B cell (primary cell): ENCODE results near the gene G0S2. TPM values are rescaled to one million over a fixed set of nuclear protein-coding genes. Genes with fewer than 3 reads are reported as not detected.

ENCODE experiments used
- ATAC-seq: fragments of 200-7000 bp; cut with Tn5 transposase; one replicate; pipeline ENCODE4 v1.10.0; 2021; ENCODE audit warnings: low read depth, mild to moderate bottlenecking, moderate number of reproducible peaks, moderate library complexity
- CTCF ChIA-PET: fragments of 350-600 bp; sonication (Branson Sonifier 250); formaldehyde crosslinking; loops from one replicate; lab custom pipeline; 2021; ENCODE audit warnings: antibody characterized with exemption, inconsistent platforms; lab: Charles Lee
- POLR2A ChIA-PET: fragments of 350-600 bp; sonication (Branson Sonifier 250); formaldehyde crosslinking; loops from one replicate; lab custom pipeline; 2021; ENCODE audit warnings: antibody characterized with exemption; lab: Charles Lee
- DNase-seq: peaks from one replicate; pipeline ENCODE4 v3.0.0; 2013
- H2AFZ ChIP-seq: 2 replicates; pipeline ENCODE4 v1.6.1; 2012; ENCODE audit warnings: mild to moderate bottlenecking, low read depth, low read length; ENCODE audit not compliant: insufficient read depth, poor library complexity, severe bottlenecking
- H3K27ac ChIP-seq, 2 donors: 1 replicate in 1 of 2; 2 replicates in 1 of 2; pipeline ENCODE4 v1.5.1; 2012 to 2013; ENCODE audit warnings: low read length in 2 of 2, mild to moderate bottlenecking in 2 of 2, moderate library complexity in 1 of 2
- H3K27me3 ChIP-seq, 4 experiments: fragments of 200-600 bp in 1 of 4; sonication (generic) in 1 of 4; replicated peaks in 1 of 4; 1 replicate in 2 of 4; 2 replicates in 2 of 4; pipeline versions ENCODE4 v1.6.1 to v1.7.0; 2013 to 2016; ENCODE audit warnings: low read length in 3 of 4, mild to moderate bottlenecking in 2 of 4, mixed read lengths in 1 of 4, moderate library complexity in 1 of 4; ENCODE audit not compliant: insufficient read depth in 4 of 4, control insufficient read depth in 3 of 4; ENCODE audit errors: control extremely low read depth in 1 of 4
- H3K36me3 ChIP-seq, 2 experiments: replicated peaks in 1 of 2; 1 replicate in 1 of 2; 2 replicates in 1 of 2; pipeline versions ENCODE4 v1.6.1 to v1.7.1; 2013; ENCODE audit warnings: low read length in 1 of 2; ENCODE audit not compliant: insufficient read depth in 2 of 2, control insufficient read depth in 1 of 2; ENCODE audit errors: control extremely low read depth in 1 of 2, extremely low read depth in 1 of 2
- H3K4me1 ChIP-seq, 2 donors: fragments of 200-600 bp in 1 of 2; sonication (generic) in 1 of 2; 1 replicate in 1 of 2; 2 replicates in 1 of 2; pipeline versions ENCODE4 v1.5.1 to v1.6.1; 2013 to 2017; ENCODE audit warnings: low read length in 2 of 2; ENCODE audit not compliant: control insufficient read depth in 2 of 2, insufficient read depth in 2 of 2
- H3K4me2 ChIP-seq: replicated peaks from 2 replicates; pipeline ENCODE3; 2012; ENCODE audit warnings: mild to moderate bottlenecking, low read depth, low read length; ENCODE audit not compliant: poor library complexity, severe bottlenecking
- H3K4me3 ChIP-seq, 5 experiments: fragments of 200-600 bp in 1 of 5; sonication (generic) in 1 of 5; 1 replicate in 3 of 5; 2 replicates in 2 of 5; pipeline versions ENCODE4 v1.5.1 to v1.7.0; 2011 to 2016; ENCODE audit warnings: low read length in 4 of 5, mild to moderate bottlenecking in 4 of 5, low read depth in 2 of 5, control low read depth in 1 of 5, moderate library complexity in 1 of 5; ENCODE audit not compliant: insufficient read depth in 1 of 5; ENCODE audit errors: control extremely low read depth in 1 of 5, extremely low read depth in 1 of 5
- H3K79me2 ChIP-seq: fragments of 200-600 bp; sonication (generic); one replicate; pipeline ENCODE4 v1.6.0; 2016; ENCODE audit warnings: low read length; ENCODE audit not compliant: control insufficient read depth, insufficient read depth
- H3K9ac ChIP-seq: fragments of 200-600 bp; sonication (generic); 2 replicates; pipeline ENCODE4 v1.6.1; 2017; ENCODE audit warnings: mild to moderate bottlenecking, low read length, moderate library complexity
- H3K9me3 ChIP-seq, 3 donors: one replicate each; pipeline versions ENCODE4 v1.6.1 to v1.7.1; 2013; ENCODE audit warnings: low read length in 2 of 3; ENCODE audit not compliant: control insufficient read depth in 2 of 3, insufficient read depth in 1 of 3; ENCODE audit errors: control extremely low read depth in 1 of 3
- H4K20me1 ChIP-seq: 2 replicates; pipeline ENCODE4 v1.6.0; 2012; ENCODE audit warnings: mild to moderate bottlenecking, low read length; ENCODE audit not compliant: insufficient read depth, control insufficient read depth, poor library complexity, severe bottlenecking
- H3K27ac Mint-ChIP-seq: one replicate; pipeline ENCODE4 v1.8.0; 2021; ENCODE audit warnings: mixed read lengths
- H3K27me3 Mint-ChIP-seq: one replicate; pipeline ENCODE4 v1.8.0; 2021; ENCODE audit warnings: mixed read lengths
- H3K4me1 Mint-ChIP-seq: one replicate; pipeline ENCODE4 v1.8.0; 2021; ENCODE audit warnings: mixed read lengths
- H3K4me3 Mint-ChIP-seq: one replicate; pipeline ENCODE4 v1.8.0; 2021; ENCODE audit warnings: mixed read lengths
- H3K9me3 Mint-ChIP-seq: one replicate; pipeline ENCODE4 v1.8.0; 2022; ENCODE audit warnings: mixed read lengths; ENCODE audit not compliant: insufficient read depth
- EZH2 ChIP-seq: IDR thresholded peaks from 2 replicates; pipeline ENCODE4 v1.6.1; 2012; ENCODE audit warnings: borderline replicate concordance, low read depth, mild to moderate bottlenecking, moderate library complexity, low read length; ENCODE audit not compliant: insufficient read depth, poor library complexity, severe bottlenecking
- WGBS: methylation state at CpG from one replicate; pipeline ENCODE4 v1.1.5; 2013; ENCODE audit warnings: missing lambda C conversion rate; ENCODE audit not compliant: insufficient coverage; 5-methylcytosine and 5-hydroxymethylcytosine counted together
- intact Hi-C: fragments of 100-400 bp; cut with micrococcal nuclease; formaldehyde crosslinking; loops from one replicate; pipeline ENCODE4 v1.10.0; 2022
- polyA plus RNA-seq: library from polyadenylated mRNA; depleted of rRNA; stranded (reverse); fragments of >200 nt; gene quantifications from 2 replicates; pipeline ENCODE4 v1.2.3, GENCODE V29; 2012
- total RNA-seq, 2 donors: library from RNA; stranded (reverse); fragments of 120-200 nt in 1 of 2; gene quantifications; 1 replicate in 1 of 2; 2 replicates in 1 of 2; pipeline versions ENCODE4 v1.2.3 to v1.2.4, GENCODE V29; 2013 to 2022
- TF ChIP-seq, protein P1 (sequence below): fragments of 200-600 bp; IDR thresholded peaks from one replicate; pipeline ENCODE4 v1.8.0; 2022; ENCODE audit warnings: antibody characterized with exemption, mild to moderate bottlenecking

Gene G0S2
- total and polyA plus RNA-seq, 2 donors (not counting 1 experiment from before 2014, with no cell fraction given) = 6.2 TPM; not detected in 1

DNA sequence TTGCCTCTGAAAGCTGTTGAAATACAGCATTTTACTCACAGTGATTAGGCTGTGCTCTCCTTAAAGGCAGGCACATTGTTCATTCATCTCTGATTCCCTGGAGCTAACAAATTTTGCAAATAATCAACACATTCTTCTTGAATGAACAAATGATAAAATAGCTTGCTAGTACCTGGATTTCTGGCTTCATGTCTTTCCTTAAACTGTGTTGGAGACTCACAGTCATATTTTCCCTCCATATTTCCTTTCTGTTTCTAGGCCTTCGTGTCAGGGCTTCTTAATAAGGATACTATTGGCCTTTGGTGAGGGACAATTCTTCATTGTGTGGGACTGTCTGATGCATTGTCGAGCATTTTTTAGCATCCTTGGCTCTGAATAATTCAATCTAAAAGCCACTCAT, 39.1 kb downstream of the G0S2 start:
- ATAC-seq = no peak
- peaks cover 11% of the 10 kb centered on the region for H3K27me3 Mint-ChIP-seq
- H3K27me3 ChIP-seq = no peaks in the 10 kb centered on the region
- no peaks in the 10 kb centered on the region for H3K4me1 ChIP-seq
- CTCF ChIA-PET = no interaction called here
- no peak overlapping the region for H3K9ac ChIP-seq
- no peaks in the 10 kb centered on the region for H4K20me1 ChIP-seq
- H3K4me3 ChIP-seq = no peak overlapping the region
- H3K79me2 ChIP-seq = no peaks in the 10 kb centered on the region
- H3K4me3 Mint-ChIP-seq = no peak overlapping the region
- WGBS = no CpG with 5 or more reads among the region's 2 CpGs
- intact Hi-C loops = no loop called here
- H3K27ac Mint-ChIP-seq = no peak overlapping the region
- H3K36me3 ChIP-seq = no peaks in the 10 kb centered on the region
- no peak for TF ChIP-seq EZH2
- TF ChIP-seq, protein P1, sequence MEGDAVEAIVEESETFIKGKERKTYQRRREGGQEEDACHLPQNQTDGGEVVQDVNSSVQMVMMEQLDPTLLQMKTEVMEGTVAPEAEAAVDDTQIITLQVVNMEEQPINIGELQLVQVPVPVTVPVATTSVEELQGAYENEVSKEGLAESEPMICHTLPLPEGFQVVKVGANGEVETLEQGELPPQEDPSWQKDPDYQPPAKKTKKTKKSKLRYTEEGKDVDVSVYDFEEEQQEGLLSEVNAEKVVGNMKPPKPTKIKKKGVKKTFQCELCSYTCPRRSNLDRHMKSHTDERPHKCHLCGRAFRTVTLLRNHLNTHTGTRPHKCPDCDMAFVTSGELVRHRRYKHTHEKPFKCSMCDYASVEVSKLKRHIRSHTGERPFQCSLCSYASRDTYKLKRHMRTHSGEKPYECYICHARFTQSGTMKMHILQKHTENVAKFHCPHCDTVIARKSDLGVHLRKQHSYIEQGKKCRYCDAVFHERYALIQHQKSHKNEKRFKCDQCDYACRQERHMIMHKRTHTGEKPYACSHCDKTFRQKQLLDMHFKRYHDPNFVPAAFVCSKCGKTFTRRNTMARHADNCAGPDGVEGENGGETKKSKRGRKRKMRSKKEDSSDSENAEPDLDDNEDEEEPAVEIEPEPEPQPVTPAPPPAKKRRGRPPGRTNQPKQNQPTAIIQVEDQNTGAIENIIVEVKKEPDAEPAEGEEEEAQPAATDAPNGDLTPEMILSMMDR = no peak
- no peaks in the 10 kb centered on the region for H3K4me1 Mint-ChIP-seq
- POLR2A ChIA-PET = no interaction called here
- H3K9me3 Mint-ChIP-seq = no peaks in the 10 kb centered on the region
- no peak overlapping the region for H3K4me2 ChIP-seq
- no peak for DNase-seq
- H3K9me3 ChIP-seq = no peaks in the 10 kb centered on the region
- H3K27ac ChIP-seq = no peak overlapping the region
- H2AFZ ChIP-seq = no peak overlapping the region

DNA sequence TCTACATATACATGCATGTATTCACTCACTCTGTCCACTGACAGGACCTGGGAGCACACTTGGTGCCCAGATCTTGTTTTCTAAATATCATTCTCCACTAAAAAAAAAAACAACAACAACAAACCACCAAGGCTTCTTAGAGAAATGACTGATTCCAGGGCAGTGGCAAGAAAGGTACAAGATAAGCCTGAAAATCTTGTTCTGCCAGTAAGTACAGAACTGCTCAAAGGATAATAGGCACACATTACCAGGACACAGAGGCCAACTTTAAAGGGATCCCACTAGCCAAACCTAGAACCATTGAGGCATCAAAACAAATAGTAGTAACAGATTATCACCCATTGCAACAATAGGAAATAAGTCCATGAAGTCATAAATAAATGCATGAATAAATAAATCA, 40.1 kb downstream of the G0S2 start:
- H3K27ac Mint-ChIP-seq = no peak overlapping the region
- TF ChIP-seq, protein P1 = no peak
- TF ChIP-seq EZH2 = no peak
- Histone ChIP-seq H4K20me1 (no peaks in the 10 kb centered on the region), H3K36me3 (no peaks in the 10 kb centered on the region), H3K79me2 (no peaks in the 10 kb centered on the region), H3K27ac (no peak overlapping the region), H3K27me3 (no peaks in the 10 kb centered on the region), H3K4me3 (no peak overlapping the region), H3K9me3 (no peaks in the 10 kb centered on the region), H3K4me1 (no peaks in the 10 kb centered on the region), H2AFZ (no peak overlapping the region), H3K9ac (no peak overlapping the region), H3K4me2 (no peak overlapping the region)
- ChIA-PET CTCF (no interaction called here), POLR2A (no interaction called here)
- intact Hi-C loops = no loop called here
- no peak for DNase-seq
- ATAC-seq = no peak
- H3K4me1 Mint-ChIP-seq = no peaks in the 10 kb centered on the region
- no peaks in the 10 kb centered on the region for H3K9me3 Mint-ChIP-seq
- H3K27me3 Mint-ChIP-seq = peaks cover 11% of the 10 kb centered on the region
- H3K4me3 Mint-ChIP-seq = no peak overlapping the region
